OCI-LY7 (cell line): ENCODE data around the gene MAEL. TPM values are rescaled to one million over a fixed set of nuclear protein-coding genes. Genes with fewer than 3 reads are reported as not detected.

Source experiments
- BruUV-seq: library from RNA; stranded (reverse); fragments of 400-500 nt; replicated peaks from 2 replicates; lab custom pipeline; 2021; lab: Mats Ljungman, UMichigan
- CTCF ChIA-PET: fragments of 300-600 bp; sonication (Branson Sonifier 250); formaldehyde crosslinking; loops from one replicate; lab custom pipeline; 2022; ENCODE audit warnings: antibody characterized with exemption; ENCODE audit not compliant: unreplicated experiment; lab: Charles Lee
- POLR2A ChIA-PET: fragments of 300-600 bp; sonication (Branson Sonifier 250); formaldehyde crosslinking; loops from one replicate; lab custom pipeline; 2022; ENCODE audit warnings: antibody characterized with exemption; lab: Charles Lee
- DNase-seq: peaks from one replicate; pipeline ENCODE4 v3.0.0-alpha.2; 2015; ENCODE audit warnings: low spot score
- H2AFZ ChIP-seq: fragments of 200-600 bp; sonication (generic), shearing (Covaris generic); 2 replicates; pipeline ENCODE4 v1.6.1; 2014; ENCODE audit warnings: mild to moderate bottlenecking, antibody characterized with exemption, low read length, moderate library complexity
- H3K27ac ChIP-seq: fragments of 200-600 bp; sonication (generic); 2 replicates; pipeline ENCODE4 v1.5.1; 2014; ENCODE audit warnings: mixed run types, low read depth, mild to moderate bottlenecking, moderate library complexity, low read length, inconsistent platforms; ENCODE audit not compliant: poor library complexity, severe bottlenecking
- H3K36me3 ChIP-seq: fragments of 200-600 bp; sonication (generic); 2 replicates; pipeline ENCODE4 v1.6.1; 2014; ENCODE audit warnings: mild to moderate bottlenecking, antibody characterized with exemption, low read length, moderate library complexity, mixed read lengths; ENCODE audit not compliant: insufficient read depth
- H3K4me1 ChIP-seq: fragments of 200-600 bp; sonication (generic); 2 replicates; pipeline ENCODE4 v1.5.1; 2014; ENCODE audit warnings: mild to moderate bottlenecking, low read length; ENCODE audit not compliant: insufficient read depth, poor library complexity, severe bottlenecking
- H3K4me2 ChIP-seq: fragments of 200-600 bp; sonication (generic); 2 replicates; pipeline ENCODE4 v1.6.1; 2014; ENCODE audit warnings: mild to moderate bottlenecking, low read length
- H3K4me3 ChIP-seq: fragments of 200-600 bp; sonication (generic); 2 replicates; pipeline ENCODE4 v1.5.1; 2014; ENCODE audit warnings: mild to moderate bottlenecking, low read depth, low read length; ENCODE audit not compliant: poor library complexity, severe bottlenecking
- H3K79me2 ChIP-seq: fragments of 200-600 bp; sonication (generic); 2 replicates; pipeline ENCODE4 v1.6.1; 2016; ENCODE audit warnings: low read depth, mild to moderate bottlenecking, low read length, moderate library complexity, mixed read lengths; ENCODE audit not compliant: insufficient read depth
- H3K9me2 ChIP-seq: fragments of 200-600 bp; sonication (generic); 2 replicates; pipeline ENCODE4 v1.6.1; 2016; ENCODE audit warnings: mild to moderate bottlenecking, low read length, mixed read lengths; ENCODE audit not compliant: insufficient read depth
- H3K9me3 ChIP-seq: fragments of 200-600 bp; sonication (generic); 2 replicates; pipeline ENCODE4 v1.6.1; 2014; ENCODE audit warnings: mild to moderate bottlenecking, mixed run types, low read length, mixed read lengths
- H4K20me1 ChIP-seq: fragments of 200-600 bp; sonication (generic); 2 replicates; pipeline ENCODE4 v1.6.1; 2014; ENCODE audit warnings: mild to moderate bottlenecking, antibody characterized with exemption, low read length, moderate library complexity, mixed read lengths; ENCODE audit not compliant: insufficient read depth
- CTCF ChIP-seq: fragments of 200-600 bp; sonication (generic); conservative IDR thresholded peaks from 2 replicates; pipeline ENCODE4 v1.5.1; 2014; ENCODE audit warnings: mild to moderate bottlenecking, antibody characterized with exemption, low read length, moderate library complexity, mixed read lengths
- EZH2phosphoT487 ChIP-seq: fragments of 200-600 bp; sonication (generic); IDR thresholded peaks from 2 replicates; pipeline ENCODE4 v1.6.1; 2018; ENCODE audit warnings: low read depth, borderline replicate concordance, mild to moderate bottlenecking, mixed run types, antibody characterized with exemption, low read length, moderate library complexity, mixed read lengths
- intact Hi-C: fragments of 100-400 bp; cut with micrococcal nuclease; formaldehyde crosslinking; loops from one replicate; pipeline ENCODE4 v1.10.0; 2022; ENCODE audit not compliant: unreplicated experiment
- total RNA-seq, 2 experiments: library from RNA; depleted of rRNA in 1 of 2; stranded (reverse); fragments of >200 nt in 1 of 2; shearing (Covaris generic) in 1 of 2; gene quantifications; 2 replicates each; pipeline ENCODE4 v1.2.3, GENCODE V29; 2014 to 2022

Gene MAEL
- total RNA-seq, 2 experiments from 2014 or later, result not detected

- H3K36me3 ChIP-seq, result no peaks in the 10 kb centered on the region
- ChIA-PET CTCF (interaction anchor here (0.6 to 6.5 kb wide), 12 partner anchors 9 to 470 kb away, joined by 3 to 105 read pairs (median 4); no protein-coding TSS in a partner anchor), POLR2A (interaction anchor here (0.5 to 3.1 kb wide), 5 partner anchors 149 to 1151 kb away, joined by 3 to 18 read pairs (median 3); partner anchors contain the start of gene POU2F1)
- H3K9me3 ChIP-seq, result no peaks in the 10 kb centered on the region
- no peaks in the 10 kb centered on the region for H4K20me1 ChIP-seq
- TF ChIP-seq EZH2phosphoT487, result no peak
- peak; percentile 99 for TF ChIP-seq CTCF
- no peaks in the 10 kb centered on the region for H3K79me2 ChIP-seq
- intact Hi-C loops, result loop anchor here (5.0 kb wide), 1 partner anchor 82 kb away; the partner anchor contains the start of gene ILDR2
- BruUV-seq, result no TSS peak
- H3K4me1 ChIP-seq, result peaks cover 7% of the 10 kb centered on the region
- H3K27ac ChIP-seq, result no peak overlapping the region
- peak overlapping the region; percentile 91 for H2AFZ ChIP-seq
- no peak overlapping the region for H3K4me3 ChIP-seq
- H3K9me2 ChIP-seq, result no peaks in the 10 kb centered on the region
- peak overlapping the region; percentile 23; the same call in 1 of the 2 replicates for H3K4me2 ChIP-seq
- DNase-seq, result peak; percentile 71
Observed at GRCh38 chr1:167059045-167059808, 70.1 kb downstream of the MAEL start.

- ChIA-PET CTCF (interaction anchor here (0.6 to 6.5 kb wide), 8 partner anchors 9 to 389 kb away, joined by 3 to 105 read pairs (median 6); no protein-coding TSS in a partner anchor), POLR2A (interaction anchor here (0.9 to 3.1 kb wide), 2 partner anchors 150 to 161 kb away, joined by 3 to 18 read pairs; partner anchors contain the start of gene POU2F1)
- H4K20me1 ChIP-seq, result no peaks in the 10 kb centered on the region
- intact Hi-C loops, result loop anchor here (5.0 kb wide), 1 partner anchor 82 kb away; the partner anchor contains the start of gene ILDR2
- peaks cover 7% of the 10 kb centered on the region for H3K4me1 ChIP-seq
- H3K9me2 ChIP-seq, result no peaks in the 10 kb centered on the region
- no peak overlapping the region for H3K4me3 ChIP-seq
- TF ChIP-seq CTCF, result no peak
- TF ChIP-seq EZH2phosphoT487, result no peak
- no peak overlapping the region for H3K4me2 ChIP-seq
- H3K36me3 ChIP-seq, result no peaks in the 10 kb centered on the region
- no peak for DNase-seq
- H3K9me3 ChIP-seq, result no peaks in the 10 kb centered on the region
- no peaks in the 10 kb centered on the region for H3K79me2 ChIP-seq
- no peak overlapping the region for H3K27ac ChIP-seq
- BruUV-seq, result no TSS peak
- peak overlapping the region; percentile 91; the same call in 1 of the 2 replicates for H2AFZ ChIP-seq
Observed at GRCh38 chr1:167059809-167060107, 70.7 kb downstream of the MAEL start.
